ENCODE results near the gene NDUFA3.

DNA sequence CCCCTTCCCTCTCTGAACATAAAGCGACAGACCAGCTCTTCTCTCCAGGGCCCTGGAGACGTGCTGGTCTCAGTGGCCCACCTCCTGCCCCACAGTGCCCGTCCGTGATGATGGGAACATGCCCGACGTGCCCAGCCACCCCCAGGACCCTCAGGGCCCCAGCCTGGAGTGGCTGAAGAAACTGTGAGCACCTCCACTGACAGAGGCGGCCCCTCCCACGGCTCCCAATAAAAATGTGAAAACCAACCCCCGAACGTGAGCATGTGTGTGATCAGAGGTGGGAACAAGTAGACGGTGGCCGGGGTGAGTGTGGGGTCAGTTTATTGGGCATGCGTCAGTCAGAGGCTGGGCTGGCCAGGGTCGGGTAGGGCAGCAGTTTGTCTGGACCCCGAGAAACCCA is 4.1 kb downstream of the NDUFA3 start:
- TF ChIP-seq, protein P1, sequence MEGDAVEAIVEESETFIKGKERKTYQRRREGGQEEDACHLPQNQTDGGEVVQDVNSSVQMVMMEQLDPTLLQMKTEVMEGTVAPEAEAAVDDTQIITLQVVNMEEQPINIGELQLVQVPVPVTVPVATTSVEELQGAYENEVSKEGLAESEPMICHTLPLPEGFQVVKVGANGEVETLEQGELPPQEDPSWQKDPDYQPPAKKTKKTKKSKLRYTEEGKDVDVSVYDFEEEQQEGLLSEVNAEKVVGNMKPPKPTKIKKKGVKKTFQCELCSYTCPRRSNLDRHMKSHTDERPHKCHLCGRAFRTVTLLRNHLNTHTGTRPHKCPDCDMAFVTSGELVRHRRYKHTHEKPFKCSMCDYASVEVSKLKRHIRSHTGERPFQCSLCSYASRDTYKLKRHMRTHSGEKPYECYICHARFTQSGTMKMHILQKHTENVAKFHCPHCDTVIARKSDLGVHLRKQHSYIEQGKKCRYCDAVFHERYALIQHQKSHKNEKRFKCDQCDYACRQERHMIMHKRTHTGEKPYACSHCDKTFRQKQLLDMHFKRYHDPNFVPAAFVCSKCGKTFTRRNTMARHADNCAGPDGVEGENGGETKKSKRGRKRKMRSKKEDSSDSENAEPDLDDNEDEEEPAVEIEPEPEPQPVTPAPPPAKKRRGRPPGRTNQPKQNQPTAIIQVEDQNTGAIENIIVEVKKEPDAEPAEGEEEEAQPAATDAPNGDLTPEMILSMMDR (IDR thresholded peaks at IDR 0.05; ENCODE audit: poor library complexity): no peak
- no peak for TF ChIP-seq EZH2 (IDR thresholded peaks at IDR 0.05; ENCODE audit: borderline replicate concordance)

Data from hepatocyte (in vitro differentiated cells).